GM20431 (cell line): ENCODE measurements around the gene NINJ1.

Experiments
- in situ Hi-C: fragments of 300-500 bp; cut with MseI, MboI; formaldehyde crosslinking; loops from one replicate; pipeline ENCODE4 v1.15.0; 2020; ENCODE audit warnings: low sequenced_read_pairs; ENCODE audit not compliant: unreplicated experiment

NINJ1 gene

DNA sequence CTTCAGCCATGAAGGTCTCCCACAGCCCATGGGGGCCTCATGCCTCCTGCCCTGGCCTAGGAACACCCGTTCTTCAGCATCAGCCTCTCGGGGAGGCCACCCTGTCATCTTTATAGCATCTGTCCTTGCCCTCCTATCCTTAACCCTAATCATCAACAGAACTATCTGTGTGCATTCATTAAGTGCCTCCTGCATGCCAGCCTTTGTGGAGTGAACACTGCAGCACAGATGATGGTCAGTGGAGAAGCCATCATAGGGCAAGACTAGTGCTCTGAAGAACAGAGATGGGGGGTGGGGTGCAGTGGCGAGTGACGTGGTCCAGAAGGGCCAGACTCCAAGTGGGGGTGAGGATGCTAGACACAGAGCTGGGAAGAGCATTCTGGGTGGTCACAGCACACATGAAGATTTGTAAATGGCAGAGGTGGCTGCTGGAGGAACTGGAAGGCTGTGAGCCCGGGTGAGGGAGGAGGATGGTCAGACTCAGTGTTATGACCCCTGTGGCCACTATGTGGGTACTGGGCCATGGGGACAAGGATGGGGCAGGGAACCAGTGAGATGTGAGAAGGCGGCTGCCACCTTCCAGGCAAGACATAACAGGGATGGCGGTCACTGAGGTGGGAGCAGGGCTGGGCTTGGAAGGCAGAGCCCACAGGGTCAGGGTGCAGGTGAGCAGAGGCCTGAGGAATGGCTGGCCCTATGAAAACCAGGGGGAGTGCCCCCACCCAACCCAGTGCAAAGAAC, 41.6 kb downstream of the NINJ1 start:
- in situ Hi-C loops = no loop called here

DNA sequence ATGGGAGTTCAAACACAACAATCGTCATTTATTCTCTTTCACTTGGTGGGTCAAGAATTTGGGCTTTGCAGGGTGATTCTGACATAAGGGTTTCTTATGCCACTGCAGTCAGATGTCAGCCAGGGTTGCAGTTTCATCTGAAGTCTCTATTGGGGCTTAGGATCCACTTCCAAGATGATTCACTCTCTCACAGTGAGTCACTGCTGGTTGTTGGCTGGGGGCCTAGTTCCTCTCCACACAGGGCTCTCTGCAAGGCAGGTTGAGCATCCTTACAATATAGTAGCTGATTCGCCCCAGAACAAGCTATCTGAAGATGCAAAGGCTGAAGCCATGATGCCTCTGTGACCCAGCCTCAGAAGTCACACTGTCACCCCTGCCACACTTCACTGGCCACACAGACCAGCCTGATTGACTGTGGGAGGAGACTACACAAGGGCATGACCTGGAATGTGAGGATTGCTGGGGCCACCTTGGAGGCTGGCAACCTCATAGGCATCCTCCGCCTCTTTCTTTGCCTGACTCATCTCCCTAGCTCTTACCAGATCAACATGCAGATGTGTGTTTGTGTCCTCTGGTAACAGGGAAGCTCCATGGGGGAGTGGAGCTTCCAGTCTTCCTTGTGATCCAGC, 42.5 kb downstream of the NINJ1 start:
- in situ Hi-C loops = no loop called here

DNA sequence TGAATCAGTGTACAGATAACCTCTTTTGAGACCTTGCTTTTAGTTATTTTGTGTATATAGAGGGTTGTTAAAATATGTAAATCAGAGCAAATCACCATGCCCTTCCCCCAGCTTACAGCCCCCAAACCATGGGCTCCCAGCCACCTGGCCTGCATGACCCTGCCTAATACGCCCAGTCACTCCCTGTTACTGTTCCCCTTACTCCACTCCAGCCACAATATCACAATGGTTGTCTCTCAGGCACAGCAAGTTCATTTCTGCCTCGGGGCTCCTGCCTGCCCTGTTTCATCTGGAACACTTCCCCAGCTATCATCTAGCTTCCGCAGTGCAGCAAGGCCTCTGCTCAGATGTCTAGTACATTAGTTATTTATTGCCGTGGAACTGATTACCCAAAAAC, 43.0 kb downstream of the NINJ1 start:
- in situ Hi-C loops = no loop called here

DNA sequence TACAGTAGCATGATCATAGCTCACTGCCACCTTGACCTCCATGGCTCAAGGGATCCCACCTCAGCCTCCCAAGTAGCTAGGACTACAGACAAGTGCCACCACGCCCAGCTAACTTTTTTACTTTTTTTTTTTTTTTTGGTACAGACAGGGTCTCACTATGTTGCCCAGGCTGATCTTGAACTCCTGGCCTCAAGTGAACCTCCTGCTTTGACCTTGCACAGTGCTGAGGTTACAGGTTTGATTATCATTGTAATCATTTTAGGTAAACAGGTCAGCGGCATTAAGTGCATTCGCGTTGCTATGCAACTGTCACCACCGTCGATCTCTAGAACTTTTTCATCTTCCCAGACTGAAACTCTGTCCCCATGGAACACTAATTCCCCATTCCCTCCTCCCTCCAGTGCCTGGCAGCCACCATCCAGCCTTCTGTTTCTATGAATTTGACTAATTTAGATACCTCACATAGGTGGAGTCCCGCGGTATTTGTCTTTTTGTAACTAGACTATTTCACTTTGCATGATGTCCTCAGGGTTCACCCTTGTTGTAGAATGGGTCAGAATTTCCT, 43.9 kb downstream of the NINJ1 start:
- in situ Hi-C loops = no loop called here

DNA sequence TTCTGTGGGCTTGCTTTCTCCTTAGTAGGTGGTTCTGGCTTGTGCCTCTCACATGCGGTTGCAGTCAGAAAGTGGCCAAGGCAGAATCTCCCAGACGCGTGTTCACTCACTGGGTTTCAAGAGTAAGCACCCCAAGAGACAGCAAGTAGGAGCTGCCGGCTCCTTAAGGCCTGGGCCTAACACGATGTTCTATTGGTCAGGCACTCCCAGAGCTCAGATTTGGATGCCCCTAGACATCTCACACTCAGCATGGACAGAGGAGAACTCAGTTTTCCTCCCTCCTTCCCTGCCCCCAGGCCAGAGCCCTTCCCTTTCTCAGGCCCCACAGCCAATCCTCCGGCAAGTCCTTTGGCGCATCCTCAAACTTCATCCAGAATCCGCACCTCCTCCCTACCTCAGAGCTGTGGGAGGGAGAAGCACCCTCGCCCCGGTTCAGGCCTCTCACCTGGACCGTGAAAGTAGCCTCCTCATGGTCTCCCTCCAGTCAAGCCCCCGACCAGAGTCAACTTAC, 44.5 kb downstream of the NINJ1 start:
- in situ Hi-C loops = no loop called here

DNA sequence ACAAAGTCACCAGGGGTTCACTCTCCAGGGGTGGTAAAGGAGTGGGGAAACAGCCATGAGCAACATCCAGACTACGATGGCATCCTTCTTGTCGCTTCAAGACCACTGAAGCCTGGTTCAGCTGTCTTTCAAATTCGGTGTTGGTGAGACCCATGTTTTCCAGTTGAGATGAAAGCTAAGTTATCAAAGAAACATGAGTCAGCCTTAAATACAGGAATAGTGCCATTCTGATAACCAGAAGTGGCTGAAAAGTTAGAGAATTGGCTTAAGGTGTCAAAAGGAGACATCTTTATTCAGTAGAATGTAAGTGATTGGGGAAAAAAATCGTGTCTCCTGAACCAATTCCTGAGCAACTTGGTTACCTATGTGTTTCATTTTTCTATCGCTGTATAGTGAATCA, 45.0 kb downstream of the NINJ1 start:
- in situ Hi-C loops = no loop called here

DNA sequence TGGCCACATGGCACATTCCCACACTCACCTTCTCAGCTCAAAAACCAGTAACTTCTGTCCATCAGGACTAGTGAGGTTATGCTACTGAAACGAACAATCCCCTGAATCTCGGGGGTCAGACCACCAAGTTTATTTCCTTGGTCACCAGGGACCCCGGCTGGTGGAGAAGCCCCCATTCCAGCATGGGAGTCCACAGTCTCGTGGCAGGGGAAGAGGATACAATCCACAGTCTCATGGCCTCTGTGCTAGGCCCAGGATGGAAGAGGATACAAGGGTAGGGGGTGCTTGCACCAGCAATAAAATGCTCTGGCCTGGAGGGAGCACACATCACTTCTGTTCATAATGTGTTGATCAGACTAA, 45.4 kb downstream of the NINJ1 start:
- in situ Hi-C loops = no loop called here

DNA sequence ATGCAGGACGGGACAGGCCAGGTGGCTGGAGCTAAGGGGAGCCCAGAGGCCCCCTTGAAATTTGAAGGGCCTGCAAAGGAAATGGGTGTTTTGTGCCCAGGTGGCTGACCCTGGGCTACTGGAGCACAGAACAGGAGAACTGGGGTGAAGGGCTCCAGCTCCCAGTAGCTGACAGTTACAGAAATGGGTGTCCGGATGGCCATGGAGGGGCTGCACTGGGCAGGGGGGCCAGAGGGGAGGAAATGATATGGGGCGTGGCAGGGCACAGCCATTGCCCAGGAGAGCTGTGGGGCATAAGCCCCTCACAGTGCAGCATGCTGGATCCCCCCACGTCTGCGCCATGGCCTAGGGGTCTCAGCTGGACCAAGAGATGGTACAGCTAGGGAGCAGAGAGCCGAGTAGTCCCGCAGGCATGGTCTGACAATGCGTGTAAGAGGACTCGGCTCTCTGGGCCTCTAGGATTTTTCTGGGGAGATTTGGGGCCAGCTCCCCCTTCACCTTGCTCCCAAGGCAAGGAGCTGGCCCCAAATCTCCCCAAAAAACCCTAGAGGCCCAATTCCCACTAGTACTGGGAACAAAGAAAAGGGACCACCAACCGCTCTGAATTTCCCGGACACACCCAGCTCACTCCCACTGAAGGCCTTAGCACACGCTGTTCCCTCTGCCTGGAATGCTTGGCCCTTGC, 45.9 kb downstream of the NINJ1 start:
- in situ Hi-C loops = no loop called here

DNA sequence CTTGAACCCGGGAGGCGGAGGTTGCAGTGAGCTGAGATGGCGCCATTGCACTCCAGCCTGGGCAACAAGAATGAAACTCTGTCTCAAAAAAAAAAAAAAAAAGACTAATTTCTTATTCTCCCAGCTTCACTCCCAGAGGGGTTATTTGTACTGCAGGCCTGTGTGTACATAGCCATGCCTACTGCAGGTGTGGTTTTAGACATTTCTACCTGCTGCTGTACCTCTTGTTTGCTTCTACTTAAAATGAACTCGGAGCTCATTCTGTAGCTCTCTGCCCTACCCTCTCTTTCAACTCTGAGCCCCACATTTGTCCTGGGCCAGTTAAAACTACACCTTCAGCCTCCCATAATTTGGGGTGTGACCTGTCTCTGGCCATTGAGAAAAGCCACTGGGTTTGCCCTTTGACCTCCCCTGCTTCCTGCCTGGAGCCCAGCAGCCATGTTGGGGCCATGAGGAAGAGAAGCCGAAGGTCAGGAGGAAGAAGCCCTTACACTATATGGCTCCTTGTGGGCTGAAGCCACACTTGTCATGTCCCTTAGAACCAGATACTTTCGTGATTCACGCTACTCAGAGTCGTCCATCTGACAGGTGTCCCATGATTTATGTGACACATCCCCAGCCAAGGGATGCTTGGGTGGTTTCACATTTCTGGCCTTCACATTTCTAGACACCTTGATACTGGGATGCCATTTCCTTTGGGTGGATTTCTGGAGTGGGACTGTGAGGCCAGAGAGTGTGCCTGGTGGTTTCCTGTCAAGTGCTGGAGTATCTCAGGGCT, 47.4 kb downstream of the NINJ1 start:
- in situ Hi-C loops = no loop called here

DNA sequence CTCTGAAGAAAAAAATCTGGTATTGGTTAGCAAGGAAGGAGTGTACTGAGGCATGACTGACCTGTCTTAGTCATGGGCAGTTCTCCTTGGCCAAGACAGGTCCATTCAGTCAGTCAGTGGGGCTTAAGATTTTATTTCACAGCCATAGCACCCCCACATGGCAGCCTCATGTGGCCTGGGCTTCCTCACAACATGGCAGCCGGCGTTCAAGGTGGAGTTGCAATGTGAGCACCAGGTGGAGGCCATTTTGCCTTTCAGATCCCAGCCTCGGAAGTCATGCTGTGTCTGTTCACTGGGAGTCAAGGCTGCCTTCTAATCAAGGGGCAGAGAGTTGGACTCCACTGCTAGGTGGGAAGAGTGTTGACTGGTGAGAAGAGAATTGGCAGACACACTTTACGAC, 48.4 kb downstream of the NINJ1 start:
- in situ Hi-C loops = no loop called here

DNA sequence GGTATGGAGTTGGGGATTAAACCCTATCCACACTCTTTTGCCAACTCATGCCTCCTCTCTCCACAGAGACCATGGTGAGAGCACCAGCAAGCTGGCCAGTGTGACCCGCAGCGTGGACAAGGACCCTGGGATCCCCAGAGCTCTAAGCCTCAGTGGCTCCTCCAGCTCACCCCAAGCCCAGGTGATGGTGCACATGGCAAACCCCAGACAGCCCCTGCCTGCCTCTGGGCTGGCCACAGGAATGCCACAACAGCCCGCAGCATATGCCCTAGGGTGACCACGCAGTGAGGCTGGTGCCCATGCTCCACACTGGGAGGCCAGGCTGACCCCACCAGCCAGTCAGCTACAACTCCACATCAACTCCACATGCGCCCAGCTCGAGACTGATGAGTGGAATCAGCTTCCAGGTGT, 49.6 kb downstream of the NINJ1 start:
- in situ Hi-C loops = no loop called here

DNA sequence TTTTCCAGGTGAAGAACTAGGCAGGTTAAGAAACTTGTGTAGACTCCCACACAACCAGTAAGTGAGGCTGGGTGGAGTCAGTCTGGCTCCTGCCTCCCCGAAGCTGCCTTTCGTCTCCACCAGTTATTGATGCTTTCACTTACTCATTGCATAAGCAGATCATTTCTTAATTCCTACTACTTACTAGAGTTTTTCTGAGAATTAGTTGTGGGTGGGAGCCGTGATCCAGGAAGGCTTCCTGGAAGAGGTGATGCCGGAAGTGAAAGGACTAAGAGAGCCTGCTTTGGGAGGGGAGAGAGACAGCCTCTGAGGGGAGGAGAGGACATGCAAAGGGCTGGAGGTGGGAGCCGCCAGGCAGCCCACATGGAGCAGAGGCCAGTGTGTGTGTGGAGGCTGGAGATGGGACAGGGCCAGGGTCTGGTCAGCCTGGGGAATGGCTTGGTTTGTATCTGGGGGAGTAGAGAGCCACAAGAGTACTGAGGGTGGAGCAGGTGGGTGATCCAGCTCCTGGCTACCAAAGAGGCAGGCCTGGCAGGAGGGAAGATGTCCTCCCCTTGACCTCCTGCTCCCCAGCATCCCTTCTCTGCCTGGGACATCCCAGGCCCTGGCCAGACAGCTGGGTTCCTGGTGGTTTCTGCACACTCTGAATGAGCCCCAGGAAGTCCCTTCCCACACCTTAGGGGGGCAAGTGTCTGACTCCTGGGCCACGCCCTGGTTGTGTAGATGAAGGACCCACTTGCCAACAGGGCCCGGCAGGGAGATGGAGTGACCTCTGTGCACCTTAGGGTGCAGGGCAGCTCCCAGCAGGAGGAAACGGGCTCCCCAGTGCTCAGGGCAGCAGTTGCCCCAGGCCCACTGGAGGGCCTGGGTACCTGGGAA, 50.2 kb downstream of the NINJ1 start:
- in situ Hi-C loops = no loop called here

DNA sequence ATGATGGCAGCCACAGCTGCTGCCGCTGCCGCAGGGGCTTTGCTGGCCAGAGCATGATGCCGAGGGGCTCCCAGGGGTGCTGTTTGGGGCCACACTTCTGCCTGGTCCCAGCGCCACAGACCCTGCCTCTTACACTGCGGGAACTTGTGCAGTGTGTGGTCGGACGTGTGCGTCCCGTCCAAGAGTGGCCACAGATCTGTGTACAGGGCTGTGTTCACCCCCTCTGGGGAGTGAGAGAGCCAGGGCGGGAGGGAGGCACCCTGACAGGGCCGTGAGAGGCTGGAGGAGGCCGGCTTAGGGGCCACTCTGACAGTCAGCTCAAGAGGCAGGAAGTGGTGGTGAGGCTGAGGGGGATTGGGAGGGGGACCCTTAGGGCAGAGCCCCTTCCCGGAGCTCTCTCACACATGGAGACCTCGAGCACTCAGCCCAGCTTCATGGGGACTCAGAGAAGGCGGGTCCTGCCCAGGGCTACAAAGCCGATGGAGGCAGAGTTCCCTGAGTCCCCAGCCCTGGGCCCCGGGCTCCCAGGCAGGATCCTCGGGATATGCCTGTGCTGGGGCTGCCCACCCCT, 51.1 kb downstream of the NINJ1 start:
- in situ Hi-C loops = no loop called here

DNA sequence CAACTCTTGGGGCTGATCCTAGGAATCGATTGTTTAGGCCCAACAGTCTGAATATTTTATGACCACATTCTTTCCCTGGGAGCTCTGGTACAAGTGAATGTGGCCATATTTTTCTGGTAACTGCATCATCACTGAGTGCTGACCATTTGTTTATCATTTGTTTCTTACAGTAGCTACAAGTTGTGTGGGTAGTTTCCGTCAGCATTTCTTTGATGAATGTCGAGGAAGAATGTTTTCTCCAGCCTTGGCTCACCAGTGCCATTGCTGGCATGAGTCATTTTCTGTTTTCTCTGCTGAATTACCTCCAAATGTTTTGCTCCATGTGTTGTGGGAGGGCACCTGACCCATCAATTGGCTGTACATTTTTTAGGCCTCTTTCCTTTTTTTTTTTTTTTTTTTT, 52.1 kb downstream of the NINJ1 start:
- in situ Hi-C loops = no loop called here

DNA sequence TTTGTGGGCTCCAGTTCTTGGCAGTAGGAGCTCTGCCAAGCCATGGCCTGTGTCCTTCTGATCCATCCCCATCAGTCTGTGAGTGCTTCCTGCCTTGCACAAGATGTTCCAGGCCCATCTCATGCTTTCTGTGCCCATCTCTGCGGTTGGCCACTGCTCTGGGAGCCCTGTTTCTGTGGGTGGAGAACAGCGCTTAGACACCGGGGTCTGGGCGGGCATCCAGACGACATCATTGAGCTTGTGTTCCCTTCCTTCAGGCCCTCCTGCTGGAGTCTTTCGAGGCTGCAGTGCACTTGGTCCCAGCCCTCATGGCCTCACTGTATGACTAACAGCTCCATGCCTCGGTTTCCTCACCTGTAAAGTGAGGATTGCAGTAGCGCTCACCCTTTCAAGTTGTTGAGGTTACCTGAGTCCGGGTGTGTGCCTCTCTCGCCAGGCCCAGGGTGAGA, 52.9 kb downstream of the NINJ1 start:
- in situ Hi-C loops = no loop called here

DNA sequence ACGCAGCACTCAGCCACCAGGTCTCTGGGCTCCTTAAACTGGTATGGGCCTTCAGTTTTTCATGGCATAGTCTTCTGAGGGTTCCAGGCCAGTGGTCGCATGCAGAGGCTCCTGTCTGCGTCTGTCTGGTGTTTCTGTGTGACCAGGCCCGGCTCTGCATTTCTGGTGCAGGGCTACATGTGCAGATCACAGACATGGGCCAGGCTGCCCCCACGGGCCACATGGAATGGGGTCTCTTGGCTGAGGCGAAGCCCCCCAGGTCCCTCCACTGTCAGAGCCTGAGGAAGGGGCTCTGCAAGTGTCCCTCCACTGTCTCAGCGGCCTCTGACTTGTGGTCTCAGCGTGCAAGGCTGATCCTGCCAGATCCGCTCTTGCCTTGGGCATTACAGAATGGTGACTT, 53.6 kb downstream of the NINJ1 start:
- in situ Hi-C loops = no loop called here

DNA sequence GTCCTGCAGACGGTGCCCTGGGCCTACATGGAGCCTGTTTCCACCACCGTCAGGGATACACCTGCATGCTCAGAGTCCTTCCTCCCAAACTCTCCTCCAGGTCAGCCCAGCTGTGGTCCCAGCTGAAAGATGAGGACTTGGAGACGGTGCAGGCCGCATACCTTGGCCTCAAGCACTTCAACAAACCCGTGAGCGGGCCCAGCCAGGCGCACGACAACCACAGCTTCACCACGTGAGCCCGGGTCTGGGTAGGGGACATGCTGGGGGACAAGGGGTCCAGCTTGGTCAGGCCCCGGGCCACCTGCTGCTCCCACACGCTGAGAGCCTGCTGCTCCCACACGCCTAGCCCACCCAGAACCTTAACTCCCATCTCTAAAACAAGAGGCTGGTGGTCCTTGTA, 54.7 kb downstream of the NINJ1 start:
- in situ Hi-C loops = no loop called here

DNA sequence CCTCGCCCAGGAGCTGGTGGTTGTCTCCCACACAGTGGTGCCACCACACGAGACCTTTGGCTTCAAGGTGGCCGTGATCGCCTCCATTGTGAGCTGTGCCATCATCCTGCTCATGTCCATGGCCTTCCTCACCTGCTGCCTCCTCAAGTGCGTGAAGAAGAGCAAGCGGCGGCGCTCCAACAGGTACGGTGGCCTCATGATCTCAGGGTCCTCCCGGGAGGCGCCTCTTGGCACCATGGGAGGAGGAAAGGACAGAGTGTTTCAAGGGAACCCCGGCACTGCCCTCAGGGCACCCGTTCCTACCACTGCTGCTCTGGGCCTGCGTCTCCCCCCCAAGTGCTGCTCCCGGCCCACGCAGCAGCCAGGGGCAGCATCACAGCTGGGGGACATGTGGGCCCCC, 56.2 kb downstream of the NINJ1 start:
- in situ Hi-C loops = no loop called here

DNA sequence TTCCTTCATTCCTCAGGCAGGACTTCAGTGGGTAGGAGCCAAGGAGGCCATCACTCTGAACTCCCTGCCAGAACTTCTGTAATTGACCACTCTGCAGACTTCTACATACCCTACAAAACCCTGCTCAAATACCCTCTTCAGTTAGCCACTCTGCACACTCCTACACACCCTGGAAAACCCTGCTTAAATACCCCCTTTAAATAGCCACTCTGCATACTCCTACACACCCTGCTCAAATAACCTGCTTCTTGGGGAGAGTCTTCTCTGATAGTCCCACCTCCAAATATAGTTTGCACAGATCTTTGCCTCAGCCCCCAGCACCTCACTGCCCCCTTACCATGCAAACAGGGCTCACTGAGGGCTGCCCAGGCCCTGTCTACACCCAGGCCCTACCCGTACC, 56.7 kb downstream of the NINJ1 start:
- in situ Hi-C loops = no loop called here
